ENCODE measurements around the gene AAGAB.

AAGAB gene

DNA sequence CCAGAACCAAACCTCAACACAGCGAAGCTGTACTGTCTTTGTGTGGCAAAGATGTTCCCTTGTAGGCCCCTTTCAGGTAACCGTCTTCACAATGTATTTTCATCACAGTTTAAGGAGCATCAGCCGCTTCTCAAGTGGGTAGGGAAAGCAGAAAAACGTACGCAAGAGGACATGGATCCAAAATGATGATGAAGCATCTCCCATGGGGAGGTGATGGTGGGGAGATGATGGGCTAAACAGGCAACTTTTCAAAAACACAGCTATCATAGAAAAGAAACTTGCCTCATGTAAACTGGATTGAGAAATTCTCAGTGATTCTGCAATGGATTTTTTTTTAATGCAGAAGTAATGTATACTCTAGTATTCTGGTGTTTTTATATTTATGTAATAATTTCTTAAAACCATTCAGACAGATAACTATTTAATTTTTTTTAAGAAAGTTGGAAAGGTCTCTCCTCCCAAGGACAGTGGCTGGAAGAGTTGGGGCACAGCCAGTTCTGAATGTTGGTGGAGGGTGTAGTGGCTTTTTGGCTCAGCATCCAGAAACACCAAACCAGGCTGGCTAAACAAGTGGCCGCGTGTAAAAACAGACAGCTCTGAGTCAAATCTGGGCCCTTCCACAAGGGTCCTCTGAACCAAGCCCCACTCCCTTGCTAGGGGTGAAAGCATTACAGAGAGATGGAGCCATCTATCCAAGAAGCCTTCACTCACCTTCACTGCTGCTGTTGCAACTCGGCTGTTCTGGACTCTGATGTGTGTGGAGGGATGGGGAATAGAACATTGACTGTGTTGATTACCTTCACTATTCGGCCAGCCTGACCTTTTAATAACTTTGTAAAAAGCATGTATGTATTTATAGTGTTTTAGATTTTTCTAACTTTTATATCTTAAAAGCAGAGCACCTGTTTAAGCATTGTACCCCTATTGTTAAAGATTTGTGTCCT, 60.0 kb downstream of the AAGAB start:
- no peak for TF ChIP-seq CTCF (IDR thresholded peaks at IDR 0.05)

DNA sequence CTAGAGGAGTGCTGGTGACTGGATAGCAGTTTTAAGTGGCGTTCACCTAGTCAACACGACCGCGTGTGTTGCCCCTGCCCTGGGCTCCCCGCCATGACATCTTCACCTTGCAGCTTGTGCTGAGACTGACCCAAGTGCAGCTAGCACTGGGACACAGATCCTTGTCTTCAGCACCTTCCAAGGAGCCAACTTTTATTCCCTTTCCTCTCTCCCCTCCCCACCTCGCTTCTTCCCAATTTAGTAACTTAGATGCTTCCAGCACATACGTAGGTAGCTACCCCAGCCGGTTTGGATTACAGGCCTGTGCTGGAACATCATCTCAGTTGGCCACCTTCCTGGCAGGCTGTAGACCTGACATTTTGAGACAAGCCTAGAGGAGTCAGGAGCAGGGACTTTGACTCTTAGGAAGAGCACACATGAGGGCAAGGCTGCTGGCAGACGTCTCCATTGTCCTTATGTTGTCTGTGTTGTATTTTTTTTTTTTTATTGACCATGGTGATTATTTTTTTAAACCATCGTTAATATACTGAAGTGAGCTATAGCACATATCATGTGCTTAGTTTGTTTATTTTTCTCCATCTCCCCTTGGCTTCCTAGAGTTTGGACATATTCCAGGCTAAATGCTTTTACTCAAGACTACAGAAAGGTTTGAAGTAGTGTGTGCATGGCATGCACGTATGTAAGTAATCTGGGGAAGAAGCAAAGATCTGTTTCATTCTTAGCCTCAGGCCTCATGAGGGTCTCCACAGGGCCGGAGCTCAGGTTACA, 61.1 kb downstream of the AAGAB start:
- TF ChIP-seq CTCF (IDR thresholded peaks at IDR 0.05) = no peak

GRCh38 chr15:67192185-67192820, 62.2 kb downstream of the AAGAB start:
- TF ChIP-seq CTCF (IDR thresholded peaks at IDR 0.05) = no peak

- TF ChIP-seq CTCF (IDR thresholded peaks at IDR 0.05) = no peak
These were observed 63.6 kb downstream of the AAGAB start for GRCh38 chr15:67190813-67191212.

DNA sequence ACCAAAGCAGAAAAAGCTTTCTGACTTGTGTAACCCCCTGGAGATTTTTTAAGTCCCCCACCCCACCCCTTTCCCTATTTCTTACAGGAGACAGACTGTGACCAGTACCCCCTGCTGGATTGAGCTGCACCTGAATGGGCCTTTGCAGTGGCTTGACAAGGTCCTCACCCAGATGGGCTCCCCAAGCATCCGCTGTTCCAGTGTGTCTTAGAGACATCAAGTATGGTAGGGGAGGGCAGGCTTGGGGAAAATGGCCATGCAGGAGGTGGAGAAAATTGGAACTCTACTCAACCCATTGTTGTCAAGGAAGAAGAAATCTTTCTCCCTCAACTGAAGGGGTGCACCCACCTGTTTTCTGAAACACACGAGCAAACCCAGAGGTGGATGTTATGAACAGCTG, 64.1 kb downstream of the AAGAB start:
- TF ChIP-seq CTCF (IDR thresholded peaks at IDR 0.05) = no peak

DNA sequence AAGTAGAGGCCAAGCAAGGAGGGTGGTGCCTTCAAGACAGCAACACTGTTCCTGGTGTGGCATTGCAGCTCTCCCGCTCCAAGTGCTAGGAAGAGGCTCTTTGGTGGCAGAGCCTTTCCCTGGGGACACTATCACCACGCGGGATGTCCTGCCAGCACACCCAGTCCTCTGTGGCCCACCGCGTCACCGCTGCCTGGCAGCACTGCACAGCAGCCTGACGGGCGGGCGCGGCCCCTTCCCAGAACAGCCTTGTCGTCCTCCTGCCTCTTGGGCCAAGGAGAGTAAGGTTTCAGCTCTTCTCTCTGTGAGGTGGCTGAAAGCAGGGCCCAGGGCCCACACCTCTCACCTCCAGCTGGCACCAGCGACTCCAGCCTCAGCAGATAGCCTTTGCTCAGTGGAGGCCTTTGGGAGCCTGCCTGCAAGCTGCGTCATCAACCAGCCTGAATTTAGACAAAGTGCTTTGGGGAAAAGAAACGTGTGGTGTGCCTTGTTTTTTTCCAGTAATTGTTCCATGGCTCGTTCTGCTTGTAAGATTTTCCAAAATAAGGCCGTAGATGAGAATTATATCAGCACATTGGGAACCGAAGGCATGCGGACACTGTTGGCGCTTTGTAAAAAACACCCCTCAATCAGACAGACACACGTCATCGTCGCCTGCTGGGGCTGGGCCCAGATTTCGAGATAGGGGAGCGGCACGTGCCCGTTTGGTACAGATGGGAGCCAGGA, 65.0 kb downstream of the AAGAB start:
- no peak for TF ChIP-seq CTCF (IDR thresholded peaks at IDR 0.05)

Measured in LNCAP (cell line).